GM21360 (cell line): ENCODE results near the gene ARID1B.

Experiments
- ATAC-seq: cut with Tn5 transposase; IDR thresholded peaks from one replicate; pipeline ENCODE4 v1.9.1; 2021; ENCODE audit warnings: mild to moderate bottlenecking, moderate library complexity; ENCODE audit not compliant: unreplicated experiment

The ARID1B gene

DNA sequence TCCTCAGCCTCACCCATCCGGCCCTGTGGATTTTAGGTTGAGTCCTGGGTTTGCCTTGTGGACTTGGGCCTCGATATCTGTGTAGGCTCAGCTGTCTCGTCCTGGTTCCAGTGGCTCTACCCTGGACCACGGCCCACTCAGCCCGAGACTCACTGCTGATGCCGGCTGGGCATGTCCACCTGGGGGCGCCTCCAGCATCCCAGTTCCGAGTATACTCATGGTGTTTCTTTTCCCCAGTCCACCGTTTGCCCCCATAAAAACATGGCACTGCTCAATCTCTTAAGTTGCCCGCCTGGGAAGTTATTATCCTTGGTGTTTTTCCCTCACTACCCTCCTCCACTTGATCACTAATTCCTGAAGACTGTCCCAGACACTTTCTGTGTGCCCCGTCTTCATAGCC, 99.1 kb downstream of the ARID1B start:
- no peak for ATAC-seq

DNA sequence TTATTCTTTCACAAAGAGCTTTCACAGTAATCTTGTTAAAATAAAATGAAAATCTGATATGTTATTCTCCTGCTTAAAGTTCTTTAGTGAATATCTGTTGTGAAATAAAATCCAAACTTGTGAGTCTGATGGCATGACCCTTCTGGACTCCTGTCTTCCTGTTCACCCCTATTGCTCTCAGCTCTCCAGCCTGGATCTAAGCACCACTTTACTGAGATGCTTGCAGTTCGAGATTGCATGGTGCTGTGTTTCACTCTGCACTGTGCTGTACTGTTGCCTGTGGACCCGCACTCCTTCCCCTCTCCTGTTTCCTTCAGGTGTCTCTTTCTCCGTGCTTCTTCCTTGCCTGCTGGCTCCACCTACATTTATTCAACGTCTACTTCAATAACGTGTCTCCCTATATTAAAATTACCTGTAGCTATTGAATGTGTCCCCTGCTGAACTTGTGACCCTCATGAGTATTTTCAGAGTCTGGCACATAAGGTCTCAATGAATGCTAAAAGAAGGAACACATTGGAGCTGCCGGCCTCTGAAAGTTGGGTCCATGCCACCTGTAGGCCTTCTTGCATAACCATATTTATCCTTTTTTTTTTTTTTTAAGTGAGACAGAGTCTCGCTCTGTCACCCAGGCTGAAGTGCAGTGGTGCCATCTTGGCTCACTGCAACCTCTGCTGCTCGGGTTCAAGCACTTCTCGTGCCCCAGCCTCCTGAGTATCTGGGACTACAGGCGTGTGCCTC, 100.1 kb downstream of the ARID1B start:
- ATAC-seq, result no peak

DNA sequence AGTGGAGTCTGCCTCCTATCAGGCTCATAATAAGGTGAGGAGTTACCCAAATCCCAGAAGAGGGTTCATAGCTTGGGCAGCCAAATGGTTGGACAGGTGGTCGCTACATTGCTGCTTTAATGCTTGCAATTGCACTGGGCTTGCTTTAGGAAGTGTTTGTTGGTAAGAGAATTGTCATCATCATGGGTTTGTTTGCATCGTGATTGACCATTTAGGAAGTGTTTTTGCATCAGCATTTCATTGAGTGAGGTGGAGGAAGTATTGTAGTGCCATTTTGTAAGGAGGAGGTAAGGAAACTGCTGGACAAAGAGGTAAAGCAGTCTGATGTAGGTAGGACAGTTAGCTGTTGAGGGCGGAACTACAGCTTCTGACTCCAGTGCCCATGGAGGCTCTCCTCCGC, 101.5 kb downstream of the ARID1B start:
- ATAC-seq, result no peak

DNA sequence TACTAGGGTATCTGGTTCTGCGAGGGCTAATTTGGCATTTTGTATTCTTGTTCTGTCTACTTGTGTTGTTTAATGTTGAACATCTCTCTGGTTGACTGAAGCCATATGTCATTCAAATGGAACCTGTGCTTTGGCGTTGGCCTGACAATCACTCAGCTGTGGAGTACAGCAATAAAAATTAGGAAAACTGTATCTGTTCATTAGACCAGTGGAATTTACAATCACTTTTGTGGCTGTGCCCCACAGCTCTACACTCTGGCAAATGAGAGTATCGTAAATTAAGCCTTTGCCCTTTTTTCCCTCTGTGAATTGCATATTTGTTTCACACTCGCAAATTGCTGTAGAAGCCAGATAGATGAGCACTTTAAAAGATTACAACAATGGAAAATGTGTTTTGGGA, 102.0 kb downstream of the ARID1B start:
- no peak for ATAC-seq

DNA sequence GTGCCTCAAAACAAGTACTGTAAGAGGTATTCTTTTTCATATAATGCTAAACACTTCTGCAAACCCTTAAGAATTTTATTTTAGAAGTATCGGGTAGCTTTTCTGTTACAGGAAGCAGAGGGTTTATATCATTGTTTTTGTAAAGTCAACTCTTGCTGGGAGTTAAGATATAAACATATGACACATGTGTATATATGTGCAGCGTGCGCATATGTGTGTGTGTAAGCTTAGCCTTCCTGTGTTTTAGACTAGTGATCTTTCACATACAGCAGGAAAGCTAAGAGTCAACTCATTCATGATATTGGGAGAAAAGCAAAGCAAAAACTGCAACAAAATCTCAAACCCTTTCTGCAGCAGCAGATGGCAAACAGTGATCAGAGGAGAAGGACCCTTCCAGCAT, 102.4 kb downstream of the ARID1B start:
- ATAC-seq, result no peak

GRCh38 chr6:156880913-156881312, 103.7 kb downstream of the ARID1B start:
- no peak for ATAC-seq

- no peak for ATAC-seq
Measured at GRCh38 chr6:156881687-156882629, 104.8 kb downstream of the ARID1B start.

GRCh38 chr6:156883497-156884252, 106.5 kb downstream of the ARID1B start:
- peak; percentile 67 for ATAC-seq

- no peak for ATAC-seq
Measured at GRCh38 chr6:156884306-156884705, 107.1 kb downstream of the ARID1B start.

GRCh38 chr6:156885562-156885961, 108.4 kb downstream of the ARID1B start:
- ATAC-seq, result no peak

- ATAC-seq, result no peak
Measured at GRCh38 chr6:156886409-156886808, 109.2 kb downstream of the ARID1B start.

DNA sequence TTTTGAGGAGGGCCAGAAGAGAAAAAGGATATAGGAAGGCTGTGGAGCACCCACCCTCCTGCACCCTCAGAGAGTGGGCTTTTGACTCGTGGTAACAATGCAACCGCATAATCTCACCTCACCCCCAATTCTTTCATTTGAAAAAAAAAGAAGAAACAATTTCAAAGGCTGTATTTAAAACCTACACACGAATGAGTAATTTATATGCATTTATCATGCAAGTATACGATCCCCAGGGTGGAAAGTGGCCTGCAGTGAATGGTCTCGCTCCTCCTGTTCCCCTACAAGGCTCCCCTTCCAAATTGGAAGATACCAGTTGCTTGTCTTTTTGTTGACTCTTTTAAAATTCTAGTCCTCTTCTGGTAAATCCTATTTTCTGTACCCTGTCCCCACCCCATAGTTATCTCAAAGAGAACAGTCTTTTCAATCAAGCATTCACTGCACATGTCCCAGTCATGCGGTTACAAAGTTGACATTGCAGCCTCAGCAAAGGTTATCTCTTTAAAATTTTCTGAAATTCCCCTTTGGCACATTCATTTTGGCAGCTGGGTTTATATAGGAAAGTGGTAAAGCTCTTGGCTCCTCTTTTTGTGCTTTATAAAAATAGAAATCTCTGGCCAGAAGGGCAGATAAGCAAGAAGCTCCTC, 110.6 kb downstream of the ARID1B start:
- no peak for ATAC-seq

GRCh38 chr6:156889469-156889868, 112.3 kb downstream of the ARID1B start:
- ATAC-seq, result no peak

DNA sequence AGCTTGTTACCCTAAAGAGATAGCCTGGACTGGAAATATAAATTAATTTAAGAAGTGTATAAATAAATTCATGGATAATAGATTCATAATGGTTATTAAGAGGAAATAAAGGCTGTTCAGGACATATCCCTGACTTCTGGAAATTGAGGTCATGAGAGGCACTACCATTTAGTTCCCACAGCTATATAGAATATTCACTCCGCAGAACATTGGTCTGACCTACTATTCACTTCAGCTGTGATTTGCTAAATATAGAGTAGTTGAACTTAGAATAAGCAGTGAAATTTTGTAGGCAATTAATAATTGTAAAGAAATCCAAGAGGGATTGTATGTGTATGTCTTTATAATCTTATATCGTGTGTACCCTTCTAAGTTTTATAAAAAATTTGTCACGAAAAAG, 112.8 kb downstream of the ARID1B start:
- ATAC-seq, result no peak

DNA sequence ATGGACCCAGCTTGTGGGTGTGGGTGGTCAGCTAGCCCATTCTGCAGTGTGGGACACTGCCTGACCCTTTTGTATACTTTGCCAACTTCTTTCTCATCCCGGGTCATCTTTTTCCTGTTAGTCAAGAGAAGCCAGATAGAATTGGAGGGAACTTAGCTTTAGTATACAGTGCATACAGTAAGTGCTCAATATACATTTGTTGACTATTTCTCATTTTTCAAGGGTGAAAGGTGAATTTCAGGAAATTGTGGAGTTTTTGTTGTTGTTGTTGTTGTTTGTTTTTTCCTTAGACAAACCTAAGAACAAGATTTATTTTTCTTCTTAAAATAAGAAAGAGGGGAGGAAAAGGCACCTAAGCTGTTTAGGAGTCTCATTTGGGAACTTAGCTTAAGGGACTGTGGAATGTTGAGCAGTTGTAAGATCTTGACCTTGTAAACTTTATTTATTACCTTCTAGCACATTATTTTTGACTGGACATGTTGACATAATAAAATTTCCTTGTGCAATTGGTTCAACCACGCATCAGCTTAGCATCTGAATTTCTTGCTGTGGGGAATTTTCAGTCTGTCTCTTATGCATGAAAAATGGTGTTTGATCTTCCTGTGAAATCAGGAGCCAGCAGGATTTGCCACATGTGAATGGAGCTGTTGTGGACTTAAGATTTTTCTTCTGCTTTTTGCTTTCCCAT, 113.6 kb downstream of the ARID1B start:
- no peak for ATAC-seq

GRCh38 chr6:156897907-156898531, 120.8 kb downstream of the ARID1B start:
- no peak for ATAC-seq

GRCh38 chr6:156899071-156899470, 121.9 kb downstream of the ARID1B start:
- ATAC-seq, result no peak

GRCh38 chr6:156899532-156900135, 122.5 kb downstream of the ARID1B start:
- no peak for ATAC-seq

DNA sequence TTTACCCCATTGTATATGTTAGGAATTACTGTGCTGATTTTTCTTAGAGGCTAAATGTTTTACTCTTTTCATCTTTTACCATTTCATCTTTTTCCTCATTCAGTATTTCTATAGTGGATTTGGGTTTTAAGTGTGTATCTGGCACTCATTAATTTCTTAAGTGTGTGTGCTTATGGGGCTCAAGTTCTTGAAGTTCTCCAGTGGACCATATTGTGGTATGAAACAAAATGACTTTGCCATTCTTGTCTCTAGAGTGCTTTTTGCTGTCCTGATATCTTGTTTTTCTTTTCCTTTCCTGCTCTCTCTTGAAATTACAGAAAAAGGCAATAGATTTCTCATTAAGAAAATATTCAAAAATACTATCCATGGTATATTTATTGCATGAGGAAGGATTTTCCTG, 123.1 kb downstream of the ARID1B start:
- ATAC-seq, result no peak
